HG03571 (cell line): ENCODE measurements around the gene TBX4.
"Not testable (repeated sequence)": the region's sequence is repeated elsewhere in the genome, so short reads cannot be mapped to it uniquely, and the experiment has no call there.

Experiments used
- ATAC-seq: cut with Tn5 transposase; IDR thresholded peaks from one replicate; pipeline ENCODE4 v1.9.1; 2021; ENCODE audit not compliant: unreplicated experiment

Gene TBX4

GRCh38 chr17:61519754-61520440 is 67.7 kb downstream of the TBX4 start:
- ATAC-seq, result no peak

GRCh38 chr17:61520897-61521296 is 68.7 kb downstream of the TBX4 start:
- ATAC-seq, result no peak

- no peak for ATAC-seq
These were observed 69.9 kb downstream of the TBX4 start for GRCh38 chr17:61522088-61522487.

- no peak for ATAC-seq
These were observed 72.1 kb downstream of the TBX4 start for GRCh38 chr17:61524319-61524718.

GRCh38 chr17:61527441-61527840 is 75.2 kb downstream of the TBX4 start:
- not testable (repeated sequence) for ATAC-seq

- no peak for ATAC-seq
These were observed 75.9 kb downstream of the TBX4 start for GRCh38 chr17:61528171-61528570.

- ATAC-seq, result no peak
These were observed 79.0 kb downstream of the TBX4 start for GRCh38 chr17:61531223-61531622.

GRCh38 chr17:61532826-61533225 is 80.6 kb downstream of the TBX4 start:
- ATAC-seq, result no peak

- no peak for ATAC-seq
These were observed 81.6 kb downstream of the TBX4 start for GRCh38 chr17:61533797-61534196.

- ATAC-seq, result no peak
These were observed 82.2 kb downstream of the TBX4 start for GRCh38 chr17:61534414-61534813.
